Lower leg skin (tissue), 3 donors: ENCODE measurements around the gene LCE6A.

Source experiments
- CTCF ChIP-seq, 3 donors: fragments of 450-650 bp; IDR thresholded peaks; one replicate each; pipeline ENCODE4 v1.5.1; 2016; ENCODE audit warnings: antibody characterized with exemption in 3 of 3, mild to moderate bottlenecking in 3 of 3, moderate library complexity in 2 of 3
- POLR2A ChIP-seq, 2 donors: fragments of 450-650 bp; IDR thresholded peaks; one replicate each; pipeline ENCODE4 v1.6.1; 2016 to 2017; ENCODE audit warnings: antibody characterized with exemption in 2 of 2, mild to moderate bottlenecking in 1 of 2, moderate library complexity in 1 of 2

- no peak for TF ChIP-seq CTCF (IDR thresholded peaks at IDR 0.05)
- TF ChIP-seq POLR2A (IDR thresholded peaks at IDR 0.05), result no peak
These were observed 27.3 kb downstream of the LCE6A start for GRCh38 chr1:152869808-152870419.
